ENCODE results near the gene AIP.

DNA sequence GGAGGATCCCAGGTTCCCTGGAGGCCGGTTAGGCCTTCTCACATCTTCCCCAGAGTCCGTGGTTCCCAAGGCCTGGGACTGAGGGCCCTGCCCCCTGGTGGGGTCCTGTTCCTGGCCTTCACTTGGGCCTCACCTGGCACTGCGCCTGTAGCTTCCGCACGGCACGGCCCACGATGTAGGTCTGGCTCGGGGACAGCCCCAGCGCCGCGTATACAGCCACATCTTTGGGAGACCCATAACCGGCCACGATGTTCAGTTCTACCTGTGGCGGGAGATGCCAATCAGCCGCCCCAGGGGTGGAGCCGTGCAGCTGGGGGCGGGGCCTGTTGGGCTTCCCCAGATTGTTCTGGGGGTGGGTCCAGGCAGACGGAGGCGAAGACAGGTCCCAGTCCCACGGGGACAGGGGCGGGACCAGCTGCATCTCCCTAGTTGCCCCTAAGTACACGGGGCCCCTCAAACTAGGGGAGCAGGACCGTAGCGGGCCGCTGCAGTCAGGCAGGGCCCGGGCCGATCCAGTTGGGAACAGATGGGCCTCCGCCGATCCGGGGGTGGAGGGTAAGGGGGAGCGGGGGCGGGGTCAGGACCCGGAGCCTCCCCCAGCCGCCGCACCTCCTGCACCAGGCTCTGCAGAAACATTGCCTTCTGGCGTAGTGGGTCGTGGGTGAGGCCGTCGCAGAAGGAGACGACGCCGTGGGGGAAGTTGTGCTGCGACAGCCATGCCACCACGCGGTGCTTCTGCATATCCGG lies 10.1 kb downstream of the AIP start:
- TF ChIP-seq, protein P1, sequence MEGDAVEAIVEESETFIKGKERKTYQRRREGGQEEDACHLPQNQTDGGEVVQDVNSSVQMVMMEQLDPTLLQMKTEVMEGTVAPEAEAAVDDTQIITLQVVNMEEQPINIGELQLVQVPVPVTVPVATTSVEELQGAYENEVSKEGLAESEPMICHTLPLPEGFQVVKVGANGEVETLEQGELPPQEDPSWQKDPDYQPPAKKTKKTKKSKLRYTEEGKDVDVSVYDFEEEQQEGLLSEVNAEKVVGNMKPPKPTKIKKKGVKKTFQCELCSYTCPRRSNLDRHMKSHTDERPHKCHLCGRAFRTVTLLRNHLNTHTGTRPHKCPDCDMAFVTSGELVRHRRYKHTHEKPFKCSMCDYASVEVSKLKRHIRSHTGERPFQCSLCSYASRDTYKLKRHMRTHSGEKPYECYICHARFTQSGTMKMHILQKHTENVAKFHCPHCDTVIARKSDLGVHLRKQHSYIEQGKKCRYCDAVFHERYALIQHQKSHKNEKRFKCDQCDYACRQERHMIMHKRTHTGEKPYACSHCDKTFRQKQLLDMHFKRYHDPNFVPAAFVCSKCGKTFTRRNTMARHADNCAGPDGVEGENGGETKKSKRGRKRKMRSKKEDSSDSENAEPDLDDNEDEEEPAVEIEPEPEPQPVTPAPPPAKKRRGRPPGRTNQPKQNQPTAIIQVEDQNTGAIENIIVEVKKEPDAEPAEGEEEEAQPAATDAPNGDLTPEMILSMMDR (IDR thresholded peaks at IDR 0.05; ENCODE audit: control extremely low read depth in 1 of 3, insufficient read depth in 1 of 3, low read depth in 1 of 3, low read length in 3 of 3) = no peak
- TF ChIP-seq POLR2AphosphoS5 (IDR thresholded peaks at IDR 0.05; ENCODE audit: low read depth, low read length) (no peak), SIN3A (conservative IDR thresholded peaks at IDR 0.05 in 1 of 2, IDR thresholded peaks at IDR 0.05 in 1 of 2; ENCODE audit: low read depth in 1 of 2, low read length in 2 of 2) (no peak), SRF (IDR thresholded peaks at IDR 0.05; ENCODE audit: low read depth, low read length) (no peak), USF2 (IDR thresholded peaks at IDR 0.05; ENCODE audit: low read length) (no peak), EZH2 (IDR thresholded peaks at IDR 0.05; ENCODE audit: low read depth, low read length, severe bottlenecking) (no peak), POLR2A (IDR thresholded peaks at IDR 0.05; ENCODE audit: control extremely low read depth in 1 of 2, low read depth in 2 of 2, low read length in 2 of 2) (no peak), NRF1 (IDR thresholded peaks at IDR 0.05; ENCODE audit: low read depth, low read length) (no peak), KDM5A (IDR thresholded peaks at IDR 0.05; ENCODE audit: low read length) (no peak), BRCA1 (IDR thresholded peaks at IDR 0.05; ENCODE audit: low read depth, low read length) (no peak)
- TF ChIP-seq, protein P2, sequence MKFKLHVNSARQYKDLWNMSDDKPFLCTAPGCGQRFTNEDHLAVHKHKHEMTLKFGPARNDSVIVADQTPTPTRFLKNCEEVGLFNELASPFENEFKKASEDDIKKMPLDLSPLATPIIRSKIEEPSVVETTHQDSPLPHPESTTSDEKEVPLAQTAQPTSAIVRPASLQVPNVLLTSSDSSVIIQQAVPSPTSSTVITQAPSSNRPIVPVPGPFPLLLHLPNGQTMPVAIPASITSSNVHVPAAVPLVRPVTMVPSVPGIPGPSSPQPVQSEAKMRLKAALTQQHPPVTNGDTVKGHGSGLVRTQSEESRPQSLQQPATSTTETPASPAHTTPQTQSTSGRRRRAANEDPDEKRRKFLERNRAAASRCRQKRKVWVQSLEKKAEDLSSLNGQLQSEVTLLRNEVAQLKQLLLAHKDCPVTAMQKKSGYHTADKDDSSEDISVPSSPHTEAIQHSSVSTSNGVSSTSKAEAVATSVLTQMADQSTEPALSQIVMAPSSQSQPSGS (IDR thresholded peaks at IDR 0.05; ENCODE audit: low read length) = no peak

Measured in H1 (cell line).